OCI-LY7 (cell line): ENCODE data around the gene MUC7.

Experiments used
- EZH2phosphoT487 ChIP-seq: fragments of 200-600 bp; sonication (generic); IDR thresholded peaks from 2 replicates; pipeline ENCODE4 v1.6.1; 2018; ENCODE audit warnings: low read depth, borderline replicate concordance, mild to moderate bottlenecking, mixed run types, antibody characterized with exemption, low read length, moderate library complexity, mixed read lengths
- TF ChIP-seq, protein P1 (sequence below): fragments of 200-600 bp; sonication (generic); conservative IDR thresholded peaks from 2 replicates; pipeline ENCODE4 v1.5.1; 2014; ENCODE audit warnings: mild to moderate bottlenecking, antibody characterized with exemption, low read length, moderate library complexity, mixed read lengths

DNA sequence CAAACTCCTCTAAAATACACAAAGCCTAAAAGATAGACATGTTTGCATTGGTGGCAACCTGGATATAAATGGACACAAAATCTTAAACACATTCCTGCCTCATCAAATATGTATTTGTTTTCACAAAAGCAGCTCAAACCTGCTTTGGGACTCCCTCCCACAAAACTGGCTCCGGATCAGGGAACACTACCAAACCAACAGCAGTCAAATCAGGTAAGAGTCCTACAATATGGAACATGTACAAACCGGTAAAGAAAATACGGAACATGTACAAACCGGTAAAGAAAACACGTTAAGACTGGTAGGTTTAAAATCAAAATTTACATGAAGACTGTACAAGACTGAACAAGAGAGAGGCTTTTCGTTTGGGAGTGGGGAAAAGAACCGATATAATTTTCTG is 50.6 kb downstream of the MUC7 start:
- TF ChIP-seq, protein P1, sequence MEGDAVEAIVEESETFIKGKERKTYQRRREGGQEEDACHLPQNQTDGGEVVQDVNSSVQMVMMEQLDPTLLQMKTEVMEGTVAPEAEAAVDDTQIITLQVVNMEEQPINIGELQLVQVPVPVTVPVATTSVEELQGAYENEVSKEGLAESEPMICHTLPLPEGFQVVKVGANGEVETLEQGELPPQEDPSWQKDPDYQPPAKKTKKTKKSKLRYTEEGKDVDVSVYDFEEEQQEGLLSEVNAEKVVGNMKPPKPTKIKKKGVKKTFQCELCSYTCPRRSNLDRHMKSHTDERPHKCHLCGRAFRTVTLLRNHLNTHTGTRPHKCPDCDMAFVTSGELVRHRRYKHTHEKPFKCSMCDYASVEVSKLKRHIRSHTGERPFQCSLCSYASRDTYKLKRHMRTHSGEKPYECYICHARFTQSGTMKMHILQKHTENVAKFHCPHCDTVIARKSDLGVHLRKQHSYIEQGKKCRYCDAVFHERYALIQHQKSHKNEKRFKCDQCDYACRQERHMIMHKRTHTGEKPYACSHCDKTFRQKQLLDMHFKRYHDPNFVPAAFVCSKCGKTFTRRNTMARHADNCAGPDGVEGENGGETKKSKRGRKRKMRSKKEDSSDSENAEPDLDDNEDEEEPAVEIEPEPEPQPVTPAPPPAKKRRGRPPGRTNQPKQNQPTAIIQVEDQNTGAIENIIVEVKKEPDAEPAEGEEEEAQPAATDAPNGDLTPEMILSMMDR: no peak
- no peak for TF ChIP-seq EZH2phosphoT487
